AG08396 (cell line): Measurements from ENCODE around the gene UPP2.

Experiments
- DNase-seq: peaks from one replicate; pipeline ENCODE4 v3.0.0; 2012; ENCODE audit warnings: low spot score, mixed read lengths

Gene UPP2

GRCh38 chr2:158101384-158101926 is at the start of gene UPP2:
TSS of gene UPP2 (plus strand) at chr2:158101876. CDS start at chr2:158102064, 188 bp downstream.
- no peak for DNase-seq

- DNase-seq: no peak
These were observed 48.9 kb upstream of the UPP2 start for GRCh38 chr2:158052761-158053160.

GRCh38 chr2:158056875-158057274 is 44.8 kb upstream of the UPP2 start:
- no peak for DNase-seq

DNA sequence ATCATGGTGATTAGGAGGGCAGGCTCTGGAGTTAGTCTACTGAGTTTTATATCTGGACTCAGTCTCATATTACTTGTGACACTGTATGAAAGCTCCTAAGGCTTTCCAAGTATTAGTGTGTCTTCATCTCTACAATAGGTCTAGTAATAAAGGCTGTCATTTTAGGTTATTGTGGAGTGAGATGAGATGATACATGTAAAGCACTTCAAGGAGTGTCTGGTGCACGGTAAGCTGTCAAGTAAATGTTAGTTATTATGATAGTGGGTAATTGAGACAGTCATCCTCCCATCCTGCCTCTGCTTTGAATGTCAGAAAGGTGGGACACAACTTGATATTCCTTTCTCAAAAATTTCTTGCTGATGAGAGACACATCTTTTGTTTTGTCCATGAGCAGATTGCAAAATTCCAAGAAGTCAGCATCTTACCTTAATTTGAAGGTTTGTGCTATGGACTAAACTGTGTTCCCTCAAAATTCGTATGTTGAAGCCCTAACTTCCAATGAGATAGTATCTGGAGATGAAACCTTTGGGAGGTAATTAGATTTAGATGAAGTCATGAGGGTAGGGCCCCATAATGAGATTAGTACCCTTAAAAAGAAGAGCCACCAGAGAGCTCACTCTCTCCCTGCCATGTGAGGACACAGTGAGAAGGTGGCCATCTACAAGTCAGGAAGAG is 41.4 kb upstream of the UPP2 start:
- no peak for DNase-seq

GRCh38 chr2:158060835-158061435 is 40.7 kb upstream of the UPP2 start:
- no peak for DNase-seq

GRCh38 chr2:158061763-158062162 is 39.9 kb upstream of the UPP2 start:
- DNase-seq: no peak

GRCh38 chr2:158066046-158066713 is 35.5 kb upstream of the UPP2 start:
- no peak for DNase-seq

GRCh38 chr2:158071018-158071417 is 30.7 kb upstream of the UPP2 start:
- DNase-seq: no peak

DNA sequence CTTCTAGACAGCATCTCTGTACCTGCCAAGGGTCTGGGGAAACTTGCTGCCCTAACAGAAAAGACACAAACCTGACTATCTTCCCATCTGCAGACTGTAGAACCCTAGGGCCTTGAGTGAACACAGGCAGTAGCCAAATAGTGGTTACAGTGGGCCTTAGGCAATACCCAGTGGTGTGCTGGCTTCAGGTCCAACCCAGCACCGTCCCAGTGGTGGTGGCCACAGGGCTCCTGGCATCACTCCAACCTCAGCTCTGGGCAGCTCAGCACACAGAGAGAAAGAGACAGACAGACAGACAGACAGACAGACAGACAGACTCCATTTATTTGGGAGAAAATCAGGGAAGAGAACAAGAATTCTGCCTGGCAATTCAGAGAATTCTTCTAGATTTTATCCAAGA is 29.3 kb upstream of the UPP2 start:
- DNase-seq: no peak

GRCh38 chr2:158079672-158080071 is 22.0 kb upstream of the UPP2 start:
- DNase-seq: no peak

DNA sequence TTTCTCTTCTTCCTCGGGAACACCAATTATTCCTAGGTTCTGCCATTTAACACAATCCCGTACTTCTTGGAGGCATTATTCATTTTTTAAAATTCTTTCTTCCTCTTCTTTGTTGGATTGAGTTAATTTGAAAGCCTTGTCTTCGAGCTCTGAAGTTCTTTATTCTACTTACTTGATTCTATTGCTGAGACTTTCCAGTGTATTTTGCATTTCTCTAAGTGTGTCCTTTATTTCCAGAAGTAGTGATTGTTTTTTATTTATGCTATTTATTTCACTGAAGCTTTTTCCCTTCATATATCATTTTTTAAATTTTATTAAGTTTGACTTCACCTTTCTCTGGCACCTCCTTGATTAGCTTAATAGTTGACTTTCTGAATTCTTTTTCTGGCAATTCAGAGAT is 13.6 kb upstream of the UPP2 start:
- DNase-seq: no peak

DNA sequence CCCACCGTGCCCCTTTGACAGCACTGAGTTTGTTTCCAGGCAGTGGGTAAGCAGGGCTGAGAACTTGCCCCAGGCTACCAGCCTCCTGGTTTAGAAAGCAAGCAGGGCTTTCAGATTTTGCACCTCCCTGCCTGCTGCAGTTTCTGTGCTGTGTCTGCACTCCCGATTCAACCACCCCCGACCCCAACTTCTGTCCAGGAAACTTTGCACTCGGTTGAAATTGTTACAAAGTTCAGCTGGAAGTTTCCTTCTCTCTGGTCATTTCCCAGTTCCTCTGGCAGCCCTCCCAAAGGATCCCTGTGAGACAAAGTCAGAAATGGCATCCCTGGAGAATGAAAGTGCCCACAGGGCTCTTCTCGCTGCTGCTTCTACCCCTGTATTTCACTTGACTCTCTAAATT is 12.4 kb upstream of the UPP2 start:
- DNase-seq: no peak

- no peak for DNase-seq
These were observed 10.0 kb upstream of the UPP2 start for GRCh38 chr2:158091647-158092046.

DNA sequence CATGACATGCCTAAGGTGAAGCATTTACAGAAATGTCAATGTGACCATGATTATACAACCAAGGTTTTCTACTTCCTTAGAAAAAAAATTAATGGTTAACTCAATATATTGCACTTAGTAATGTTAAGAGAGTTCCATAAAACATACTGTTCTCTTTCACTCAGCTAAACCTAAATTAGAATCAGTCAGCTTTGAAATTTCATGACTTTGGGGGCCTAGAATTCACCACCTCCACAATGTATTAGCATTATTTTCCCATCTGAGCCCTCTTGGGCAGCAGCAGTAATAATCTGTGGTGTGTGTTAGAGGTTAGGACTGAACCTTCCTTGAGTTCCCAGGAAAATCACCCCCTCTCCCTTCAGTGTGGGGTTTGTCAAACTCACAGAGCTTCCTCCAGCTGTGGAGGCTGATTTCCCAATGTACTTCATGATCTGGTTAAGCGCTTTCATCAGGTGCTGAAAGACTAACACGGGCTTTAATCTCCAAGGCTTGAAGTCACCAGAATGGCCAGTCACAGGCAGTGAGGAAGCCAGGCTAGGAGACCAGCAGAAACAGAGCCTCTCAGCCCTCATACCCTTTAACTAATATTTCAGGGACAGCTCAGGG is 7.1 kb upstream of the UPP2 start:
- no peak for DNase-seq

- DNase-seq: no peak
These were observed 6.4 kb upstream of the UPP2 start for GRCh38 chr2:158095269-158095668.

DNA sequence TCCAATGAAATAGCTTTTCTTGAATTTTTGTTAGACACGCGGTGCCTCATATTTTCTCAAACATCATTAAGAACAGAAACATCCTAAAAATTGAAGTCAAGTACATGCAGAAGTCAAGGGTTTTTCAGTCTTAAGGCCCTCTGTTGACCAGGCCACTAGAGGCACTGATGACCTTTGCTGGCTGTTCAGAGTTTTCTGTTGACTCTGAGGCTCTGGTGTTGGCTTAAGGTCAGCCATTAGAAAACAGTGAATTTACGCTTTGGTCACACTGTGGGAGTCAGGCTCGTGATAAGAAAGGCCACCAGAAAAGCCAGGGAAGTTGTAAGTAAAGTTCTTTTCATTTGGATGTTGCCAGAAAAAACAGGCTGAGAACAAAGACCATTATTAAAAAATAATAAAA is 5.8 kb upstream of the UPP2 start:
- no peak for DNase-seq

GRCh38 chr2:158097481-158097880 is 4.2 kb upstream of the UPP2 start:
- no peak for DNase-seq

GRCh38 chr2:158098178-158098577 is 3.5 kb upstream of the UPP2 start:
- no peak for DNase-seq

GRCh38 chr2:158099716-158100115 is 2.0 kb upstream of the UPP2 start:
- peak; percentile 12 for DNase-seq

DNA sequence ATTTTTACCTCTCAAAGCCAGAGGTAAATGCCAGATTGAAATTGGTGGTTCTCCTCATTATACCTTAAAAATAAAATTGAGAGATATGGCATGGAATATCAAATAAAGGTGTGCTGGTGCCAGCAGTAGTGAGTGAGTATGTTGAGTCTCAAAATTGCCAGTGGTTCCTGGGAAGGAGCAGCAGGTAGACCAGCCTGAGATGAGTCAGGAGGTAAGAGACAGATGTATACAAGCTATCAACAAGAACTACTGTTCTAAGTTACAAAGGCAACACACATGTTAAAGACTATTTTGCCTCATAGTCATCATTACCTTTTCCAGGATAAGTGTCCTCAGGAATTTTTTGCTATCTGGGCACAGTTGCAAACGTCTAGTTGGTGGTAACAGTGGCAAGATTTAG is 1.3 kb upstream of the UPP2 start:
- DNase-seq: no peak

GRCh38 chr2:158102446-158102845 is 770 bp downstream of the UPP2 start:
- DNase-seq: no peak

- no peak for DNase-seq
These were observed 1.8 kb downstream of the UPP2 start for GRCh38 chr2:158103411-158104012.
